ENCODE measurements around the gene SOWAHA.
"Not testable (repeated sequence)": the region's sequence is repeated elsewhere in the genome, so short reads cannot be mapped to it uniquely, and the experiment has no call there.

DNA sequence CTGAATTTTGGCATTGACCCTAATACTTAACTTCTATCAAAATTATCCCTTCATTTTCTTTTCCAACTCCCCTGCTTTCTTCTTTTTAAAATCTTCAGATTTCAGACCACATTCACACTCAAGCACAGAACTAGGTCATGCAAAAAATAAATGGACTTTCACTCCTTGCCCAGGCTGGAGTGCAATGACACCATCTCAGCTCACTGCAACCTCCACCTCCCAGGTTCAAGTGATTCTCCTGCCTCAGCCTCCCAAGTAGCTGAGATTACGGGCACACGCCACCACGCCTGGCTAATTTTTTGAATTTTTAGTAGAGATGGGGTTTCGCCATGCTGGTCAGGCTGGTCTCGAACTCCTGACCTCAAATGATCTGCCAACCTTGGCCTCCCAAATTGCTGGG lies 41.9 kb downstream of the SOWAHA start:
- TF ChIP-seq EP300 (IDR thresholded peaks at IDR 0.05; ENCODE audit: borderline replicate concordance in 1 of 2, control insufficient read depth in 1 of 2, low read depth in 2 of 2, low read length in 2 of 2); RELA (IDR thresholded peaks at IDR 0.05; ENCODE audit: borderline replicate concordance, partially characterized antibody); CREM (IDR thresholded peaks at IDR 0.05; ENCODE audit: low read depth); RAD21 (IDR thresholded peaks at IDR 0.05; ENCODE audit: insufficient read depth, low read depth, low read length); POLR2AphosphoS5 (IDR thresholded peaks at IDR 0.05; ENCODE audit: low read length); BRCA1 (IDR thresholded peaks at IDR 0.05; ENCODE audit: low read depth, low read length); MEF2A (IDR thresholded peaks at IDR 0.05; ENCODE audit: insufficient read depth, low read depth, low read length); POLR2A (IDR thresholded peaks at IDR 0.05; ENCODE audit: low read depth, low read length): not testable (repeated sequence)
- TF ChIP-seq, protein P1, sequence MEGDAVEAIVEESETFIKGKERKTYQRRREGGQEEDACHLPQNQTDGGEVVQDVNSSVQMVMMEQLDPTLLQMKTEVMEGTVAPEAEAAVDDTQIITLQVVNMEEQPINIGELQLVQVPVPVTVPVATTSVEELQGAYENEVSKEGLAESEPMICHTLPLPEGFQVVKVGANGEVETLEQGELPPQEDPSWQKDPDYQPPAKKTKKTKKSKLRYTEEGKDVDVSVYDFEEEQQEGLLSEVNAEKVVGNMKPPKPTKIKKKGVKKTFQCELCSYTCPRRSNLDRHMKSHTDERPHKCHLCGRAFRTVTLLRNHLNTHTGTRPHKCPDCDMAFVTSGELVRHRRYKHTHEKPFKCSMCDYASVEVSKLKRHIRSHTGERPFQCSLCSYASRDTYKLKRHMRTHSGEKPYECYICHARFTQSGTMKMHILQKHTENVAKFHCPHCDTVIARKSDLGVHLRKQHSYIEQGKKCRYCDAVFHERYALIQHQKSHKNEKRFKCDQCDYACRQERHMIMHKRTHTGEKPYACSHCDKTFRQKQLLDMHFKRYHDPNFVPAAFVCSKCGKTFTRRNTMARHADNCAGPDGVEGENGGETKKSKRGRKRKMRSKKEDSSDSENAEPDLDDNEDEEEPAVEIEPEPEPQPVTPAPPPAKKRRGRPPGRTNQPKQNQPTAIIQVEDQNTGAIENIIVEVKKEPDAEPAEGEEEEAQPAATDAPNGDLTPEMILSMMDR (IDR thresholded peaks at IDR 0.05 in 2 of 3, conservative IDR thresholded peaks at IDR 0.05 in 1 of 3; ENCODE audit: control insufficient read depth in 2 of 3, extremely low read depth in 1 of 3, insufficient read depth in 1 of 3, low read depth in 3 of 3, low read length in 3 of 3): not testable (repeated sequence)
- TF ChIP-seq, protein P2, sequence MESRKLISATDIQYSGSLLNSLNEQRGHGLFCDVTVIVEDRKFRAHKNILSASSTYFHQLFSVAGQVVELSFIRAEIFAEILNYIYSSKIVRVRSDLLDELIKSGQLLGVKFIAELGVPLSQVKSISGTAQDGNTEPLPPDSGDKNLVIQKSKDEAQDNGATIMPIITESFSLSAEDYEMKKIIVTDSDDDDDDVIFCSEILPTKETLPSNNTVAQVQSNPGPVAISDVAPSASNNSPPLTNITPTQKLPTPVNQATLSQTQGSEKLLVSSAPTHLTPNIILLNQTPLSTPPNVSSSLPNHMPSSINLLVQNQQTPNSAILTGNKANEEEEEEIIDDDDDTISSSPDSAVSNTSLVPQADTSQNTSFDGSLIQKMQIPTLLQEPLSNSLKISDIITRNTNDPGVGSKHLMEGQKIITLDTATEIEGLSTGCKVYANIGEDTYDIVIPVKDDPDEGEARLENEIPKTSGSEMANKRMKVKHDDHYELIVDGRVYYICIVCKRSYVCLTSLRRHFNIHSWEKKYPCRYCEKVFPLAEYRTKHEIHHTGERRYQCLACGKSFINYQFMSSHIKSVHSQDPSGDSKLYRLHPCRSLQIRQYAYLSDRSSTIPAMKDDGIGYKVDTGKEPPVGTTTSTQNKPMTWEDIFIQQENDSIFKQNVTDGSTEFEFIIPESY (IDR thresholded peaks at IDR 0.05): not testable (repeated sequence)

All from GM12878 (cell line).